ENCODE results near the gene SOWAHA.
A peak's percentile ranks its signal among the peaks of the same experiment; 100 is the strongest.

Gene SOWAHA

DNA sequence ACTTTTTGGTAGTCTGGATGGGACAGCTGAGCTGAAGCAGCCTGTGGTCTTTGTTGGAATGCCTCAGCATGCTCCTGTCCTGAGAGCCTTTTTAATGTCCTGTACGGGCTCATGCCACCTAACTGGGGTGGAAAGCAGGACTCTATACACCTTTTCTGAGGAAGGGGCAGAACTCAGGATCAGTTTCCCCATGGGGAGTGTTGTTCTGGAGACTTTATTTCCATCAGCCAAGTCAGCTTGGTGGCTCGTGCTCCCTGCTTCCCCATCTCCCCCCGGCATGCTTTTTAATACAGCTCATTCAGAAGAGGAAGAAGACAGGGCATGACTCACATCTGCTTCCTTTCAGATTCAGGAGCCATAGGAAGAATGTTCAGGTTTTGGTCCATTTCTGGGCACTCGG lies 31.0 kb upstream of the SOWAHA start:
- peak; percentile 55 for DNase-seq (ENCODE audit: low read depth)
- H3K4me3 ChIP-seq (ENCODE audit: control insufficient read depth, low read depth, low read length), result no peak overlapping the region
- TF ChIP-seq, protein P1, sequence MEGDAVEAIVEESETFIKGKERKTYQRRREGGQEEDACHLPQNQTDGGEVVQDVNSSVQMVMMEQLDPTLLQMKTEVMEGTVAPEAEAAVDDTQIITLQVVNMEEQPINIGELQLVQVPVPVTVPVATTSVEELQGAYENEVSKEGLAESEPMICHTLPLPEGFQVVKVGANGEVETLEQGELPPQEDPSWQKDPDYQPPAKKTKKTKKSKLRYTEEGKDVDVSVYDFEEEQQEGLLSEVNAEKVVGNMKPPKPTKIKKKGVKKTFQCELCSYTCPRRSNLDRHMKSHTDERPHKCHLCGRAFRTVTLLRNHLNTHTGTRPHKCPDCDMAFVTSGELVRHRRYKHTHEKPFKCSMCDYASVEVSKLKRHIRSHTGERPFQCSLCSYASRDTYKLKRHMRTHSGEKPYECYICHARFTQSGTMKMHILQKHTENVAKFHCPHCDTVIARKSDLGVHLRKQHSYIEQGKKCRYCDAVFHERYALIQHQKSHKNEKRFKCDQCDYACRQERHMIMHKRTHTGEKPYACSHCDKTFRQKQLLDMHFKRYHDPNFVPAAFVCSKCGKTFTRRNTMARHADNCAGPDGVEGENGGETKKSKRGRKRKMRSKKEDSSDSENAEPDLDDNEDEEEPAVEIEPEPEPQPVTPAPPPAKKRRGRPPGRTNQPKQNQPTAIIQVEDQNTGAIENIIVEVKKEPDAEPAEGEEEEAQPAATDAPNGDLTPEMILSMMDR (conservative IDR thresholded peaks at IDR 0.05; ENCODE audit: control insufficient read depth, insufficient read depth, low read depth, low read length), result no peak

DNA sequence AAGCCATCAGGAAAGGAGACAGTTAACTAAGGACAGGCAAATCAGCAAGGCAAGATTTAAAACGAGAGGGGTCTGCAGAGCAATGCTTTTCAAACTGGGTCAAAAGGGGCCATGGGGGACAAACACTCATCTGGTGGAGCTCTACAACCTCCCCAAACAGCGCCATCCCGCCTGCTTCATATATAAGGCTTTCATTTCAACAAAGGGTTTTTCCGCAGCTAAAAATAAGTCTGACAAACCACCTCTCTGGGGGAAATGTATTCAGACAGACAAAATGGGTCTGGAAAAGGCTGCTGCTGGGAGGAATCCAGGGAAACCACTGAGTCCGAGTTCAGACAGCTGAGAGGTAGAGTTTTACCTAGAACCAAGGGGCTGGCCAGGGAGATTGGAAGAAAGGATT lies 27.7 kb upstream of the SOWAHA start:
- TF ChIP-seq, protein P1 (conservative IDR thresholded peaks at IDR 0.05; ENCODE audit: control insufficient read depth, insufficient read depth, low read depth, low read length), result no peak

DNA sequence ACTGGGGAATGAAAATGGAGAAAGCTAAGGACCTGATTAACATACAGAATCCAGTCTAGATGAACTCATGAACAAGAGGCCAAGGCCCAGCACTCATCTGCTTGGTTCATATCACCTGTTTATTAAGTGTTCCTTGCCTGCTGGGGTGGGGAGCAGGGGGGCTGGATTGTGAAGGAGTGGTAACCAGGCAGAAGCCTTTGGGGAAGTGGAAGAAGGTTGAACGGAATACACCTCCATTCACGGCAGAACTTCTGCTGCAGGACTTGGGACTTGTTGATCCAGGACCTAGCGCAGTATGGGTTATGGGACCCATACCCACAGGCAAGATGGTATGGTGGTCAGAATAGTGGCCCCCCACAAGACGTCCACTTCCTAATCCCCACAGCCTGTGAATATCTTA lies 27.2 kb upstream of the SOWAHA start:
- TF ChIP-seq, protein P1 (conservative IDR thresholded peaks at IDR 0.05; ENCODE audit: control insufficient read depth, insufficient read depth, low read depth, low read length), result no peak
- no peak overlapping the region for H3K4me3 ChIP-seq (ENCODE audit: control insufficient read depth, low read depth, low read length)
- DNase-seq (ENCODE audit: low read depth), result no peak

More for the DNA sequence above, 27.7 kb upstream of the SOWAHA start:
- no peak for DNase-seq (ENCODE audit: low read depth)
- no peak overlapping the region for H3K4me3 ChIP-seq (ENCODE audit: control insufficient read depth, low read depth, low read length)

DNA sequence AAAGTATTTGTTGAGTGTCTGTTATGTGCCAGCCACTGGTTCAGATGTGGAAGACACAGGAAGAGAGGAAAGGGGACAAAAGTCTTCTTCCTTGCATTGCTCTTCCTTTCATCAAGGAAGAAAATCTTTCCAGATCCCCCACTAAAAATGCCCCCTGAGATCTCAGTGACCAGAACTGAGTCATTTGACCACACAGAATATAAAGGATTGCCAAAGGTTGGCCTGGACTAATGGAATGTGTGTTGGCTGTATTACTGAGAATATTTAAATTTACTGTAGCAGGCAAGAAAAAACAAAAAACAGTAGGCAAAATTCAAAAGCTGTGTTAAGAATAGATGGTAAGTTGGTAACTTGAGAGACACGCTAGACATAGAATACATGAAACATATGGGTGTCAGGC lies 26.0 kb upstream of the SOWAHA start:
- no peak overlapping the region for H3K4me3 ChIP-seq (ENCODE audit: control insufficient read depth, low read depth, low read length)
- peak; percentile 65 for DNase-seq (ENCODE audit: low read depth)
- TF ChIP-seq, protein P1 (conservative IDR thresholded peaks at IDR 0.05; ENCODE audit: control insufficient read depth, insufficient read depth, low read depth, low read length), result no peak

DNA sequence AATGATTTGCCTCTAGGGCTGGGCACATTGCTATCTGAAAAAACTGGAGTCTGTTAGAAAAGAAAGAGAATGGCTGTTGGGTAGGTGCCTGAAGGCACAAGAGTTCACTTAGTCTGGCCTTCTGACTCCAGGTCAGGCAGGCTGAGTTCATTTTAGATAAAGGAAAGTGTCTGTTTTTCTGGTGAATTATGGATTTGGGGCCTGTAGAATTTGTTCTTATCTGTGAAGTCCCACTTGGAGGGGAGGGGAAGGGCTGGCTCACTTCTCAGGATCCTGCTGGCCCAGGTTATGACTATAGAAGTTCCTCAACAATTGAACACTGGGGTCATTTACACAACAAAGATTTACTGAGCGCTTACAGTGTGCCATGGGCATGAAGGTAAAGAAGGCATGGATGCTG lies 24.6 kb upstream of the SOWAHA start:
- no peak for DNase-seq (ENCODE audit: low read depth)
- H3K4me3 ChIP-seq (ENCODE audit: control insufficient read depth, low read depth, low read length), result no peak overlapping the region
- TF ChIP-seq, protein P1 (conservative IDR thresholded peaks at IDR 0.05; ENCODE audit: control insufficient read depth, insufficient read depth, low read depth, low read length), result no peak

DNA sequence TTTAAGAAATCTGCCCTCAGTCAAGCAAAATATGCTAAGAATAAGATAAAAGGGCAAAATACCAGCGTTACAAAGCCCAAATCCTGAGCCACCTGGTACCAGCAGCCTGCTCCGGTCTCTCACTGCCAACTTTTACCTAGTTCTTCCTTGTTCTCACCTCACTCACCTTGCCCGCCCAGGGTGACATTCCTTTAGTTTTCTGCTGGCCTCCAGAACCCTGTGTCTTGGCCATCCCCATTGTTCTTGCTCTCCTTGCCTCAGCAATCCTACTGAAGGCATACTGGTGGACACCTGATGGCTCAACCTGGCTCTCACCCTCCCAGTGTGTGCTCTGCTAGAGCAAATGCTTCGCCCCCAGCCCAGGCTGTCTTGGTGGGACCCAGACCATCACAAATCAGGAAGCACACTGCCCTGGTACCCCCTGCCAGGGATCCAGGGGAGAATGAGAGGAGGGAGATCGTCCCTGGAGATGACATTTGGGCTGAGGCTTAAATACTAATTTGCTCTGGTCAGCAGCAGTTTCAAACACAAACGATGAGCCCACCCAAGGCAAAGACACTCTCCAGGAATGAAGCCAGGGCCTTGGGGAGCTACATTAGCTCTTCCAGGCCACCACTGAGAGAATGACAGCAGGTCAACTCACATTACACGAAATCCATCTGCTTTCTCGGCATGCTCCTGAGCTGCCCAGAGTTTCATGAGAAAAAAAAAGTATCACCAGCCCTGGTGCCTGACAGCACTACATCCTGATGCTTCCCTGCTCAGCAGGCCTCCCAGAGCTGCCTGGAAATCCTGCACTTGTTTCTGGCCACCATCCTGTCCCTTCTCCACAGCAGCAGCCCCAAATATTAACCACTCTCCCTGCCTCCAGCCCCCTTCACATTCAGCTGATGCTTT lies 23.9 kb upstream of the SOWAHA start:
- TF ChIP-seq, protein P1 (conservative IDR thresholded peaks at IDR 0.05; ENCODE audit: control insufficient read depth, insufficient read depth, low read depth, low read length), result no peak
- H3K4me3 ChIP-seq (ENCODE audit: control insufficient read depth, low read depth, low read length), result no peak overlapping the region
- DNase-seq (ENCODE audit: low read depth), result no peak
